IMR-90 (cell line): ENCODE results near the gene IRF5. TPM values are rescaled to one million over a fixed set of nuclear protein-coding genes. Genes with fewer than 3 reads are reported as not detected.

Experiments
- ATAC-seq: fragments of 200-7000 bp; cut with Tn5 transposase; 2 replicates; pipeline ENCODE4 v1.9.1; 2020; ENCODE audit warnings: low read depth, mild to moderate bottlenecking, moderate library complexity
- BruUV-seq: library from RNA; stranded (reverse); fragments of 400-500 nt; replicated peaks from 2 replicates; lab custom pipeline; 2021; lab: Mats Ljungman, UMichigan
- CTCF ChIA-PET: fragments of 300-600 bp; formaldehyde crosslinking; extraction: SDS; loops from one replicate; lab custom pipeline; 2021; ENCODE audit warnings: antibody characterized with exemption; lab: Yijun Ruan, JAX
- POLR2A ChIA-PET: fragments of 300-600 bp; sonication (Branson Sonifier 250); formaldehyde crosslinking; loops from one replicate; lab custom pipeline; 2022; ENCODE audit warnings: antibody characterized with exemption; ENCODE audit not compliant: unreplicated experiment; lab: Charles Lee
- DNase-seq: peaks from one replicate; pipeline ENCODE4 v3.0.0; 2013
- H2AFZ ChIP-seq: replicated peaks from 2 replicates; pipeline ENCODE3; 2013; ENCODE audit warnings: low read length, mild to moderate bottlenecking; ENCODE audit not compliant: poor library complexity
- H2AK5ac ChIP-seq: 2 replicates; pipeline ENCODE4 v1.6.1; 2013; ENCODE audit warnings: low read depth, low read length, inconsistent platforms
- H2AK9ac ChIP-seq: replicated peaks from 2 replicates; pipeline ENCODE3; 2013; ENCODE audit warnings: mild to moderate bottlenecking, low read depth, low read length, moderate library complexity; ENCODE audit not compliant: poor library complexity
- H2BK120ac ChIP-seq: 2 replicates; pipeline ENCODE4 v1.6.1; 2013; ENCODE audit warnings: low read depth, low read length, inconsistent platforms
- H2BK15ac ChIP-seq: 3 replicates; pipeline ENCODE4 v1.6.1; 2013; ENCODE audit warnings: low read depth, low read length, inconsistent platforms
- H2BK20ac ChIP-seq: 2 replicates; pipeline ENCODE4 v1.6.1; 2013; ENCODE audit warnings: low read depth, mild to moderate bottlenecking, inconsistent platforms, low read length, moderate library complexity
- H2BK5ac ChIP-seq: 2 replicates; pipeline ENCODE4 v1.6.1; 2013; ENCODE audit warnings: mild to moderate bottlenecking, low read depth, low read length, inconsistent platforms; ENCODE audit not compliant: poor library complexity, severe bottlenecking
- H3K14ac ChIP-seq: replicated peaks from 2 replicates; pipeline ENCODE4 v1.6.1; 2013; ENCODE audit warnings: low read depth, low read length, inconsistent platforms
- H3K18ac ChIP-seq: 2 replicates; pipeline ENCODE4 v1.6.1; 2013; ENCODE audit warnings: low read depth, low read length, control low read depth
- H3K23ac ChIP-seq: 2 replicates; pipeline ENCODE4 v1.6.1; 2013; ENCODE audit warnings: low read depth, low read length, inconsistent platforms
- H3K27ac ChIP-seq: 2 replicates; pipeline ENCODE4 v1.5.1; 2013; ENCODE audit warnings: mild to moderate bottlenecking, control low read depth, low read length; ENCODE audit not compliant: insufficient read depth
- H3K27me3 ChIP-seq: 2 replicates; pipeline ENCODE4 v1.6.1; 2013; ENCODE audit warnings: low read length; ENCODE audit not compliant: control insufficient read depth, insufficient read depth
- H3K36me3 ChIP-seq: 2 replicates; pipeline ENCODE4 v1.6.1; 2013; ENCODE audit warnings: low read length, mixed read lengths; ENCODE audit not compliant: control insufficient read depth, insufficient read depth
- H3K4ac ChIP-seq: 2 replicates; pipeline ENCODE4 v1.6.1; 2013; ENCODE audit warnings: low read depth, low read length, inconsistent platforms
- H3K4me1 ChIP-seq: 2 replicates; pipeline ENCODE4 v1.6.1; 2013; ENCODE audit warnings: low read length, mixed read lengths; ENCODE audit not compliant: control insufficient read depth, insufficient read depth
- H3K4me2 ChIP-seq: 2 replicates; pipeline ENCODE4 v1.6.1; 2013; ENCODE audit warnings: low read depth, mild to moderate bottlenecking, control low read depth, low read length, moderate library complexity
- H3K4me3 ChIP-seq: 2 replicates; pipeline ENCODE4 v1.5.1; 2013; ENCODE audit warnings: low read depth, mild to moderate bottlenecking, control low read depth, low read length, moderate library complexity; ENCODE audit not compliant: insufficient read depth
- H3K56ac ChIP-seq: 2 replicates; pipeline ENCODE4 v1.6.1; 2013; ENCODE audit warnings: low read length, inconsistent platforms; ENCODE audit not compliant: insufficient read depth; ENCODE audit errors: extremely low read depth
- H3K79me1 ChIP-seq, 2 experiments: 2 replicates each; pipeline ENCODE4 v1.6.1; 2013; ENCODE audit warnings: low read length in 2 of 2, inconsistent platforms in 1 of 2, low read depth in 1 of 2
- H3K9ac ChIP-seq: 2 replicates; pipeline ENCODE4 v1.6.1; 2013; ENCODE audit warnings: low read depth, low read length, control low read depth
- H3K9me1 ChIP-seq: 2 replicates; pipeline ENCODE4 v1.6.1; 2013; ENCODE audit warnings: low read length, inconsistent platforms; ENCODE audit not compliant: insufficient read depth
- H3K9me3 ChIP-seq: 2 replicates; pipeline ENCODE4 v1.6.1; 2013; ENCODE audit warnings: low read length; ENCODE audit not compliant: control insufficient read depth, insufficient read depth
- H4K20me1 ChIP-seq: 2 replicates; pipeline ENCODE4 v1.6.1; 2013; ENCODE audit warnings: low read length, inconsistent platforms; ENCODE audit not compliant: insufficient read depth
- H4K5ac ChIP-seq: 2 replicates; pipeline ENCODE4 v1.6.1; 2013; ENCODE audit warnings: mild to moderate bottlenecking, low read depth, low read length, control low read depth
- H4K8ac ChIP-seq, 2 experiments: 2 replicates each; pipeline ENCODE4 v1.6.1; 2013; ENCODE audit warnings: low read depth in 2 of 2, low read length in 2 of 2, control low read depth in 1 of 2, inconsistent platforms in 1 of 2
- H4K91ac ChIP-seq: 2 replicates; pipeline ENCODE4 v1.6.1; 2013; ENCODE audit warnings: low read depth, low read length, inconsistent platforms; ENCODE audit not compliant: insufficient read depth
- BHLHE40 ChIP-seq: fragments of 150-350 bp; IDR thresholded peaks from 2 replicates; pipeline ENCODE4 v1.6.1; 2016; ENCODE audit warnings: mild to moderate bottlenecking, low read depth, low read length
- CEBPB ChIP-seq: IDR thresholded peaks from 2 replicates; pipeline ENCODE4 v1.6.1; 2012; ENCODE audit warnings: low read depth, low read length, improper control_type of control experiment
- CHD1 ChIP-seq: IDR thresholded peaks from 2 replicates; pipeline ENCODE4 v1.6.1; 2012; ENCODE audit warnings: low read depth, low read length, improper control_type of control experiment
- CTCF ChIP-seq: conservative IDR thresholded peaks from 2 replicates; pipeline ENCODE4 v1.5.1; 2012; ENCODE audit warnings: mild to moderate bottlenecking, low read depth, low read length, improper control_type of control experiment
- ELK1 ChIP-seq: fragments of 150-350 bp; IDR thresholded peaks from 2 replicates; pipeline ENCODE4 v1.6.1; 2016; ENCODE audit warnings: low read depth, mild to moderate bottlenecking, low read length, moderate library complexity, borderline replicate concordance
- FOS ChIP-seq: fragments of 150-350 bp; IDR thresholded peaks from 2 replicates; pipeline ENCODE4 v1.6.1; 2016; ENCODE audit warnings: low read depth, low read length
- MAFK ChIP-seq: IDR thresholded peaks from 2 replicates; pipeline ENCODE4 v1.6.1; 2012; ENCODE audit warnings: low read depth, low read length, improper control_type of control experiment
- MAZ ChIP-seq: IDR thresholded peaks from 2 replicates; pipeline ENCODE4 v1.6.1; 2012; ENCODE audit warnings: low read depth, mild to moderate bottlenecking, low read length, improper control_type of control experiment, moderate library complexity, borderline replicate concordance
- MXI1 ChIP-seq: IDR thresholded peaks from 2 replicates; pipeline ENCODE4 v1.6.1; 2012; ENCODE audit warnings: low read depth, mild to moderate bottlenecking, low read length, moderate library complexity, borderline replicate concordance
- NFE2L2 ChIP-seq: fragments of 150-350 bp; IDR thresholded peaks from 2 replicates; pipeline ENCODE4 v1.6.1; 2016; ENCODE audit warnings: low read depth, mild to moderate bottlenecking, low read length
- RAD21 ChIP-seq: IDR thresholded peaks from 2 replicates; pipeline ENCODE4 v1.6.1; 2012; ENCODE audit warnings: low read length, improper control_type of control experiment
- RCOR1 ChIP-seq: IDR thresholded peaks from 2 replicates; pipeline ENCODE4 v1.6.1; 2012; ENCODE audit warnings: mild to moderate bottlenecking, low read length, improper control_type of control experiment; ENCODE audit not compliant: insufficient replicate concordance
- RFX5 ChIP-seq: IDR thresholded peaks from 2 replicates; pipeline ENCODE4 v1.8.0; 2012; ENCODE audit warnings: low read depth, mild to moderate bottlenecking, low read length, moderate library complexity
- SMC3 ChIP-seq: fragments of 150-350 bp; IDR thresholded peaks from 2 replicates; pipeline ENCODE4 v1.6.1; 2016; ENCODE audit warnings: low read depth, mild to moderate bottlenecking, antibody characterized with exemption, low read length, moderate library complexity
- USF2 ChIP-seq: fragments of 150-350 bp; IDR thresholded peaks from 2 replicates; pipeline ENCODE4 v1.6.1; 2017; ENCODE audit warnings: mild to moderate bottlenecking, antibody characterized with exemption, low read length, low read depth
- WGBS, 2 experiments: methylation state at CpG; one replicate each; pipeline versions ENCODE4 v1.1.5 to v1.1.7; 2013; ENCODE audit warnings: missing lambda C conversion rate in 2 of 2; ENCODE audit not compliant: insufficient read length in 1 of 2; ENCODE audit errors: extremely low coverage in 2 of 2; 5-methylcytosine and 5-hydroxymethylcytosine counted together
- dilution Hi-C: fragments of 300-500 bp; cut with HindIII; formaldehyde crosslinking; loops from one replicate; pipeline ENCODE4 v1.14.3; 2018; ENCODE audit warnings: low sequenced_read_pairs; ENCODE audit not compliant: unreplicated experiment
- in situ Hi-C: fragments of 300-500 bp; cut with MboI; formaldehyde crosslinking; loops from 3 replicates; pipeline ENCODE4 v1.14.3; 2019; ENCODE audit warnings: low sequenced_read_pairs, inconsistent platforms, mixed read lengths
- intact Hi-C: fragments of 100-400 bp; cut with micrococcal nuclease; formaldehyde crosslinking; loops from 2 replicates; pipeline ENCODE4 v1.10.0; 2022
- polyA plus RNA-seq, 3 experiments: library from polyadenylated mRNA; depleted of rRNA; stranded (reverse); fragments of >200 nt; gene quantifications; 2 replicates each; pipeline ENCODE4 v1.2.3, GENCODE V29; 2012; ENCODE audit warnings: low replicate concordance in 1 of 3
- total RNA-seq: library from RNA; depleted of rRNA; stranded (reverse); fragments of >200 nt; gene quantifications from 2 replicates; pipeline ENCODE4 v1.2.3, GENCODE V29; 2012

Gene IRF5
- total and polyA plus RNA-seq, 2 of the 4 experiments (the other 2 are of a cell fraction), result 0.14 to 0.18 TPM

- H3K56ac ChIP-seq, result no peak overlapping the region
- H2BK20ac ChIP-seq, result no peak overlapping the region
- no peak overlapping the region for H3K27ac ChIP-seq
- ChIA-PET CTCF (no interaction called here), POLR2A (no interaction called here)
- DNase-seq (peak; percentile 3), ATAC-seq (no peak)
- intact Hi-C loops, result no loop called here
- no TSS peak for BruUV-seq
- H3K23ac ChIP-seq, result no peak overlapping the region
- peaks cover 5% of the 10 kb centered on the region for H3K27me3 ChIP-seq
- TF ChIP-seq SMC3 (no peak), RCOR1 (no peak), CTCF (no peak), RAD21 (no peak), USF2 (no peak), BHLHE40 (no peak), FOS (no peak), MAFK (no peak), RFX5 (no peak), CHD1 (no peak), MXI1 (no peak), ELK1 (no peak), CEBPB (no peak), NFE2L2 (no peak), MAZ (no peak)
- H3K4me3 ChIP-seq, result no peak overlapping the region
- peaks cover 2% of the 10 kb centered on the region; the same call in 1 of the 2 replicates for H3K36me3 ChIP-seq
- H2AK9ac ChIP-seq, result peak overlapping the region; percentile 20
- no peaks in the 10 kb centered on the region for H3K79me1 ChIP-seq
- H3K4me1 ChIP-seq, result no peaks in the 10 kb centered on the region
- dilution Hi-C loops, result no loop called here
- in situ Hi-C loops, result no loop called here
- H4K5ac ChIP-seq, result no peak overlapping the region
- 97% methylated on average over 6 of the region's 9 CpGs; no CpG with 5 or more reads in 1 of the 2 experiments for WGBS, 2 experiments
- no peak overlapping the region for H4K91ac ChIP-seq
- no peak overlapping the region for H2AK5ac ChIP-seq
- no peak overlapping the region for H3K9ac ChIP-seq
- no peak overlapping the region for H2BK5ac ChIP-seq
- H4K20me1 ChIP-seq, result no peaks in the 10 kb centered on the region
- H2AFZ ChIP-seq, result peak overlapping the region; percentile 59
- H3K4ac ChIP-seq, result no peak overlapping the region
- H4K8ac ChIP-seq, result no peak overlapping the region
- H3K9me1 ChIP-seq, result peaks cover 3% of the 10 kb centered on the region
- H2BK15ac ChIP-seq, result no peak overlapping the region
- no peak overlapping the region for H2BK120ac ChIP-seq
- no peak overlapping the region for H3K4me2 ChIP-seq
- H3K14ac ChIP-seq, result no peak overlapping the region
- no peaks in the 10 kb centered on the region for H3K9me3 ChIP-seq
- no peak overlapping the region for H3K18ac ChIP-seq
These were observed 10.1 kb downstream of the IRF5 start for GRCh38 chr7:128947854-128948253.
